LNCaP clone FGC (cell line): Measurements from ENCODE around the gene ADGRF5.

Source experiments
- DNase-seq: peaks from one replicate; pipeline ENCODE4 v3.0.0-alpha.2; 2011; ENCODE audit warnings: low read depth
- H3K4me3 ChIP-seq: 2 replicates; pipeline ENCODE4 v1.5.1; 2011; ENCODE audit warnings: mild to moderate bottlenecking, low read depth, low read length, control low read depth
- TF ChIP-seq, protein P1 (sequence below): IDR thresholded peaks from 2 replicates; pipeline ENCODE4 v1.5.1; 2012; ENCODE audit warnings: mild to moderate bottlenecking; ENCODE audit not compliant: control insufficient read depth, insufficient read depth; ENCODE audit errors: extremely low read depth

The ADGRF5 gene

DNA sequence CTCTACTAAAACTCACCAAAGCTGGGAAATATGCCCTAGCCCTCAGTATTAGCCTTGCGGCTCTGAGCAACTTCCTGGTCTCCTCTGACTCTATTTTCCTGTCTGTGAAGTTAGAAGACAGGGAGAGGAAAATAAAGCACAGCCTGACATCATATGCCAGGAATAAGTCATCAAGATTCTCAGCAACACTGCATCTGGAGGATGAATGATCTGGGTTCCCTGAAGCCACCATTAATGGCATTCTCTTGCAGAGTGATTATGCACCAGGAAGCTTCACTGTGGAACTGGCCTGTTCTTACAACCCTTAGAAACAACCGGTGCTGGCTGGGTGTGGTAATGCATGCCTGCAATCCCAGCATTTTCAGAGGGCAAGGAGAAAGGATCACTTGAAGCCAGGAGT lies 12.4 kb downstream of the ADGRF5 start:
- H3K4me3 ChIP-seq, result no peak overlapping the region
- DNase-seq, result no peak
- TF ChIP-seq, protein P1, sequence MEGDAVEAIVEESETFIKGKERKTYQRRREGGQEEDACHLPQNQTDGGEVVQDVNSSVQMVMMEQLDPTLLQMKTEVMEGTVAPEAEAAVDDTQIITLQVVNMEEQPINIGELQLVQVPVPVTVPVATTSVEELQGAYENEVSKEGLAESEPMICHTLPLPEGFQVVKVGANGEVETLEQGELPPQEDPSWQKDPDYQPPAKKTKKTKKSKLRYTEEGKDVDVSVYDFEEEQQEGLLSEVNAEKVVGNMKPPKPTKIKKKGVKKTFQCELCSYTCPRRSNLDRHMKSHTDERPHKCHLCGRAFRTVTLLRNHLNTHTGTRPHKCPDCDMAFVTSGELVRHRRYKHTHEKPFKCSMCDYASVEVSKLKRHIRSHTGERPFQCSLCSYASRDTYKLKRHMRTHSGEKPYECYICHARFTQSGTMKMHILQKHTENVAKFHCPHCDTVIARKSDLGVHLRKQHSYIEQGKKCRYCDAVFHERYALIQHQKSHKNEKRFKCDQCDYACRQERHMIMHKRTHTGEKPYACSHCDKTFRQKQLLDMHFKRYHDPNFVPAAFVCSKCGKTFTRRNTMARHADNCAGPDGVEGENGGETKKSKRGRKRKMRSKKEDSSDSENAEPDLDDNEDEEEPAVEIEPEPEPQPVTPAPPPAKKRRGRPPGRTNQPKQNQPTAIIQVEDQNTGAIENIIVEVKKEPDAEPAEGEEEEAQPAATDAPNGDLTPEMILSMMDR, result no peak

DNA sequence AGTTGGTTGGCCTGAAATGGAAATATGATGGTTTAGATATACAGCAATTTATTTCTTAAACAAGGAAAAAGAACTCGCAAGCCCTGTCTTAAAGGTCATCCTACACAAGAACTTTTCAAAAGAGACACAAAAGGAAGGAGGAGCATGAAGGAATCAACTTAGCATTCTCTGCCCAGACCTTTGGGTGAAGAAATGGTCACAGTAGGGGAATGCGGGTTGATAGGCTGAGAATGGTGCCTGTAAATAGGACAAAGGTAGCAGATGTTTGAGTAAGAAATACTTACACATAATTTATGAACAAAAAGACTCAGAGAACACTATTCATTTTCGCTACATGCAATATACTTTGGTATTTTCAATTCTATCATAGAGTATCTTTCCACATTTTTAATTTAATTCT lies 15.0 kb downstream of the ADGRF5 start:
- DNase-seq, result no peak
- TF ChIP-seq, protein P1, result no peak
- H3K4me3 ChIP-seq, result no peak overlapping the region

GRCh38 chr6:46904117-46904516 lies 17.6 kb downstream of the ADGRF5 start:
- no peak for DNase-seq
- no peak overlapping the region for H3K4me3 ChIP-seq
- TF ChIP-seq, protein P1, result no peak

GRCh38 chr6:46903175-46903574 lies 18.6 kb downstream of the ADGRF5 start:
- TF ChIP-seq, protein P1, result no peak
- DNase-seq, result no peak

DNA sequence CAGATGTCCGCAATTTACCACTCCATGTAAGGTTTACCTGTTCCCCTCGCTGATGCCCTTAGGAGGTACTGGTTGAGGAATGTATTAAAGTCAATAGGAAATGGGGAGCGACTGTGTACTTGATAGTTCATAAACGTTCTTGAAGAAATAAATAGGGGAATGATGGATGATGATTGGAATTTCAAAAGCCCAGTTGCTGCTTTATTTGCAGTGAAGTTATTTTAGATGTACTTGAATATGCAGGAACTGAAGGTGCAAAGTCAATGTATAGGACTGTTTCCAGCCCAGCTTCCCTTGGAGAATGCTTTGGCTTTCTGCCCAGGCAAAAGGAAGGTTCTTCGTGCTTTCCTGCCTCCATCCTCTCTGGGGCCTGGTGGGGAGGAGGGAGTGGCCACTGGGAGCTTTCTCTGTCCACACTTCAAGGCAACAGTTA lies 19.8 kb downstream of the ADGRF5 start:
- TF ChIP-seq, protein P1, result no peak
- H3K4me3 ChIP-seq, result no peak overlapping the region
- no peak for DNase-seq

More at GRCh38 chr6:46903175-46903574, 18.6 kb downstream of the ADGRF5 start:
- no peak overlapping the region for H3K4me3 ChIP-seq

DNA sequence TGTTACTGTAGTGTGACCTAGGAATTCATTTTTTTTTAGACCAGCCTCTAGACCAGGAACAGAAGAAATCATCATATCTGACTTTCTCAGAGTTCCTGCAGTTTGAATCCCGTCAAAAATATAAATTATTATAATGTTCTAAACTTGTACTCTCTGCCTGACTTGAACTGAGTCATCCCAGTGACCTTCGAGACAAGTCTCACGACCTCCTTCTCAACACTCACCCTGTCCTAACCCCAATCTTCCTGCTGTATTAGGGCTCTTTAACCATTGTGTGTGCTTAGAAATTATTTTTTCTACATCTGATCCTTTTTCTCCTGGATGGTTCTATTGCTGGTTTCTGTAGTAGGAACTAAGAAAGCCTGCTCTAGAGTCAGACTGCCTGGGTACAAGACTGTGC lies 21.5 kb downstream of the ADGRF5 start:
- DNase-seq, result no peak
- TF ChIP-seq, protein P1, result no peak
- H3K4me3 ChIP-seq, result no peak overlapping the region

DNA sequence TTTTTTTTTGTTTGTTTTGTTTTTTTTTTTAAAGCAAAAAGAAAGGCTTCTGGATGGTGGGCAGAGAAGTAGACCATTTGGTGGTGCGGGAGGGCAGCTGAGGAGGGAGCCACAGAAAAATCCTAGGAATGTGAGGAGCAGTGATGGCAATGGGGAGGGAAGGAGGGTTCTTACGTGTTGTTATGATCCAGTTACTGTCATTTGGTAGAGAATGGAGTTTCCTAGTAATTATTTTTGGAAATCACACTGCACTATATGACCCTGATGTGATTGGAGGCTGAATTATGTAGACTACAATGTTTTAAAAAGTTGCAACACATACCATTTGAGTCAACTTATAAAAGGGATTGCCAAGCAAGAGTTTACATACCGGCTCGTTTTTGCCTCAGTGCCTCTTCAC lies 22.1 kb downstream of the ADGRF5 start:
- no peak for DNase-seq
- TF ChIP-seq, protein P1, result no peak
- H3K4me3 ChIP-seq, result no peak overlapping the region
